Right atrium auricular region (tissue), 2 donors: Measurements from ENCODE around the gene COPG1. TPM values are rescaled to one million over a fixed set of nuclear protein-coding genes. Genes with fewer than 3 reads are reported as not detected.
"Not testable (repeated sequence)": the region's sequence is repeated elsewhere in the genome, so short reads cannot be mapped to it uniquely, and the experiment has no call there.

ENCODE experiments used
- DNase-seq: peaks from one replicate; pipeline ENCODE4 v3.0.0-alpha.2; 2019; ENCODE audit warnings: low spot score
- H3K27ac ChIP-seq, 2 donors: fragments of 200-600 bp; sonication (generic); 1 replicate in 1 of 2; 2 replicates in 1 of 2; pipeline ENCODE4 v1.5.1; 2016 to 2019
- H3K27me3 ChIP-seq, 2 donors: fragments of 200-600 bp; sonication (generic); one replicate each; pipeline versions ENCODE4 v1.5.1 to v1.6.0; 2017 to 2019
- H3K36me3 ChIP-seq: fragments of 200-600 bp; sonication (generic); one replicate; pipeline ENCODE4 v1.5.1; 2016
- H3K4me1 ChIP-seq, 2 donors: fragments of 200-600 bp; sonication (generic); one replicate each; pipeline versions ENCODE4 v1.5.1 to v1.6.0; 2017 to 2019
- H3K4me3 ChIP-seq, 2 donors: fragments of 200-600 bp; sonication (generic); 1 replicate in 1 of 2; 2 replicates in 1 of 2; pipeline ENCODE4 v1.5.1; 2017 to 2019; ENCODE audit warnings: mild to moderate bottlenecking in 1 of 2, moderate library complexity in 1 of 2
- H3K9me3 ChIP-seq, 2 donors: fragments of 200-600 bp; sonication (generic); one replicate each; pipeline ENCODE4 v1.5.1; 2019
- CTCF ChIP-seq, 2 donors: fragments of 200-600 bp; sonication (generic); IDR thresholded peaks; one replicate each; pipeline ENCODE4 v1.5.1; 2019; ENCODE audit warnings: antibody characterized with exemption in 2 of 2
- total RNA-seq, 2 donors: library from RNA; depleted of rRNA; stranded (reverse); fragments of >200 nt; gene quantifications; one replicate each; pipeline ENCODE4 v1.1.0, GENCODE V29; 2016

COPG1 gene
- total RNA-seq, 2 donors from 2014 or later: 88.7 to 99.2 TPM

DNA sequence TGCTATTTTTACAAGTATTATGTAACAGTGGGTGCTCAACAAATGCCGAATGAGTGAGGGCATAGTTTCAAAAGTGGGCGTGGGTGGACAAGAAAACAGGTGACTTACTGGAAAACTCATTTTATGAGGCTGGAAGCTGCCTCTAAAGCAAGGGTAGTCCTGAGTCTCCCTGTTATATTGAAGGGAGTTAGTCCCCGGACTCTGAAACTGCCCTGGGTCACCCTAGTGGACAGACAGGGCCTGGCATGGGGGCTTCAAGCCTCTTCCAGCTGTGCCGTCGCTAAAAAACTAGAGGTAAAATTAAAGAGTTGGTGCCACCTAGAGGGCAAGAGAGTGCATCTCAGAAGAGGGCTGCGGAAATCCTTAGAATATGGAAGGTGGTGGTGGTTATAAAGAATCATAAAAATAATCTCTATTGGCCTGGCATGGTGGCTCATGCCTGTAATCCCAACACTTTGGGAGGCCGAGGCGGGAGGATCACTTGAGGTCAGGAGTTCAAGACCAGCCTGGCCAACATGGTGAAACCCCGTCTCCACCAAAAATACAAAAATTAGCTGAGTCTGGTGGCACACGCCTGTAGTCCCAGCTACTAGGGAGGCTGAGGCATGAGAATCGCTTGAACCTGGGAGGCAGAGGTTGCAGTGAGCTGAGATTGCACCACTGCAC lies 3.6 kb upstream of the COPG1 start:
- TF ChIP-seq CTCF (IDR thresholded peaks at IDR 0.05): peak; percentile 81 to 93
- H3K9me3 ChIP-seq, H3K4me3 ChIP-seq, H3K27me3 ChIP-seq, H3K36me3 ChIP-seq: not testable (repeated sequence)
- DNase-seq: peak; percentile 90
- Histone ChIP-seq H3K4me1 (peaks cover 0 to 25% of the 10 kb centered on the region in 2 donors), H3K27ac (peak overlapping the region; percentile 67 to 70)

- no peak overlapping the region for H3K27ac ChIP-seq
- DNase-seq: no peak
These were observed 2.8 kb upstream of the COPG1 start for GRCh38 chr3:129246636-129247035.

DNA sequence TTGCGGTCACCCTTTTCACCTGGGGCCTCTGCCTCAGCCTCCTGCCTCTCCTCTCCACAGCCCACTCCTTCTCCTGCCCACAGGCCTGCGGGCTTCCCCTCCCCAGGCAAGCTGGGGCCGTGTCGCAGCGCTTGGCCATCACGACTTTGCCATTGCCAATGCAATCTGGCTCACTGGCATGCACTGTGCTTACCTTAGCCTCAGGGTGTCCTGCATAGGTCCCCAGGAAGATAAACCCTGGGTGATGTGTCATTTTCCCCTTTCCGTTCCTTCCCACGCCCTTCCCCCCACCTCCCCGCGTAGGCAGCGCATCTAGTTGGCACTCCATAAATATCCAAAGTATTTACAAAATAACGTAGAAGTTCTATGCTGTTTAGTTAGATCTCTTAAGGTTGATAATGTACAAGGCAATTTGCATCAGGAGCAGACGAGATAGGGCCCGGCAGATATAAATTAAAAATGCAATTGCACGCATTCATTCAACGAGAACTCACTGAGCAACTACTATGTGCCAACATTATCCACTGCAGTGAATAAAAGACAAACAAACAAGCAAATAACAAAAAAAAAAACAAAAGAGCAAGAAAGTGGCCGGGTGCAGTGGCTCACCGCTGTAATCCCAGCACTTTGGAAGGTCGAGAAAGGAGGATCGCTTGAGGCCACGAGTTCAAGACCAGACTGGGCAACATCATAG lies 973 bp upstream of the COPG1 start:
- peaks cover 17% of the 10 kb centered on the region for H3K36me3 ChIP-seq
- H3K4me1 ChIP-seq: peaks cover 0 to 36% of the 10 kb centered on the region in 2 donors
- no peaks in the 10 kb centered on the region for H3K9me3 ChIP-seq
- DNase-seq: no peak
- H3K27me3 ChIP-seq: no peaks in the 10 kb centered on the region
- peak overlapping the region; percentile 91 to 99 for H3K4me3 ChIP-seq
- no peak for TF ChIP-seq CTCF (IDR thresholded peaks at IDR 0.05)
- peak overlapping the region; percentile 84 to 90 for H3K27ac ChIP-seq

More at GRCh38 chr3:129246636-129247035, 2.8 kb upstream of the COPG1 start:
- H3K27me3 ChIP-seq: no peaks in the 10 kb centered on the region
- no peak for TF ChIP-seq CTCF (IDR thresholded peaks at IDR 0.05)
- H3K4me3 ChIP-seq: no peak overlapping the region
- H3K36me3 ChIP-seq: no peaks in the 10 kb centered on the region
- H3K9me3 ChIP-seq: no peaks in the 10 kb centered on the region
- H3K4me1 ChIP-seq: peaks cover 0 to 33% of the 10 kb centered on the region in 2 donors

GRCh38 chr3:129252748-129253147 lies 3.3 kb downstream of the COPG1 start:
- H3K4me3 ChIP-seq: no peak overlapping the region
- H3K9me3 ChIP-seq: no peaks in the 10 kb centered on the region
- H3K27me3 ChIP-seq: no peaks in the 10 kb centered on the region
- H3K27ac ChIP-seq: no peak overlapping the region
- DNase-seq: no peak
- TF ChIP-seq CTCF (IDR thresholded peaks at IDR 0.05): no peak
- peaks cover 59% of the 10 kb centered on the region for H3K36me3 ChIP-seq
- peaks cover 0 to 38% of the 10 kb centered on the region in 2 donors for H3K4me1 ChIP-seq

DNA sequence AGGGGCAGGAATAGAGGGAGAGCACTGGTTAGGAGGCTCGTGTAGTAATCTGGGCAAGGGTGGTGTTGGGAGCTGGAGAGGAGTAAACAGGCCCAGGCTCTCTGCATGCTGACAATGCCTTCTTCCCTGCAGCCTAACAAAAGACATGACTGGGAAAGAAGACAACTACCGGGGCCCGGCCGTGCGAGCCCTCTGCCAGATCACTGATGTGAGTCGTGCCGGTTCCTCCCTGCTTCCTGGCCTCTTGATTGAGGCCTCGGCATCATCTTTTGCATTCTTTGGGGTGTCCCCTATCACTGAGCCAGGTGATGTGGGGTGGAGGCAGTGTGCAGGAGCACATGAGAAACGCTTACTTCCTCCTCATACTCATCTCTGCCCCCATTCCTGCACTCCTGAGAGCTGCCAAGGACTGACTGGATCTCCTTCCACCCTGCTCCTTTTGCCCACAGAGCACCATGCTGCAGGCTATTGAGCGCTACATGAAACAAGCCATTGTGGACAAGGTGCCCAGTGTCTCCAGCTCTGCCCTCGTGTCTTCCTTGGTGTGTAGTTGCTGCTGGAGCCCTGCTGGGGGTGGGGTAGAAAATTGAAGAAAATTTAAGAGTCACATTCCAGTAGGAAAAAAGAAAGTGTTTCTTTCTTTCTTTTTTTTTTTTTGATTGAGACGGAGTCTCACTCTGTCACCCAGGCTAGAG lies 5.3 kb downstream of the COPG1 start:
- Histone ChIP-seq H3K4me1 (peaks cover 0 to 28% of the 10 kb centered on the region in 2 donors), H3K27ac (no peak overlapping the region), H3K36me3 (peaks cover 78% of the 10 kb centered on the region), H3K4me3 (no peak overlapping the region), H3K9me3 (no peaks in the 10 kb centered on the region), H3K27me3 (no peaks in the 10 kb centered on the region)
- TF ChIP-seq CTCF (IDR thresholded peaks at IDR 0.05): no peak
- no peak for DNase-seq
